HG03378 (cell line): ENCODE data around the gene FCRL5.
"Not testable (repeated sequence)": the region's sequence is repeated elsewhere in the genome, so short reads cannot be mapped to it uniquely, and the experiment has no call there.

ENCODE experiments used
- ATAC-seq: cut with Tn5 transposase; IDR thresholded peaks from one replicate; pipeline ENCODE4 v1.9.1; 2021; ENCODE audit warnings: mild to moderate bottlenecking, moderate library complexity; ENCODE audit not compliant: unreplicated experiment

The FCRL5 gene

DNA sequence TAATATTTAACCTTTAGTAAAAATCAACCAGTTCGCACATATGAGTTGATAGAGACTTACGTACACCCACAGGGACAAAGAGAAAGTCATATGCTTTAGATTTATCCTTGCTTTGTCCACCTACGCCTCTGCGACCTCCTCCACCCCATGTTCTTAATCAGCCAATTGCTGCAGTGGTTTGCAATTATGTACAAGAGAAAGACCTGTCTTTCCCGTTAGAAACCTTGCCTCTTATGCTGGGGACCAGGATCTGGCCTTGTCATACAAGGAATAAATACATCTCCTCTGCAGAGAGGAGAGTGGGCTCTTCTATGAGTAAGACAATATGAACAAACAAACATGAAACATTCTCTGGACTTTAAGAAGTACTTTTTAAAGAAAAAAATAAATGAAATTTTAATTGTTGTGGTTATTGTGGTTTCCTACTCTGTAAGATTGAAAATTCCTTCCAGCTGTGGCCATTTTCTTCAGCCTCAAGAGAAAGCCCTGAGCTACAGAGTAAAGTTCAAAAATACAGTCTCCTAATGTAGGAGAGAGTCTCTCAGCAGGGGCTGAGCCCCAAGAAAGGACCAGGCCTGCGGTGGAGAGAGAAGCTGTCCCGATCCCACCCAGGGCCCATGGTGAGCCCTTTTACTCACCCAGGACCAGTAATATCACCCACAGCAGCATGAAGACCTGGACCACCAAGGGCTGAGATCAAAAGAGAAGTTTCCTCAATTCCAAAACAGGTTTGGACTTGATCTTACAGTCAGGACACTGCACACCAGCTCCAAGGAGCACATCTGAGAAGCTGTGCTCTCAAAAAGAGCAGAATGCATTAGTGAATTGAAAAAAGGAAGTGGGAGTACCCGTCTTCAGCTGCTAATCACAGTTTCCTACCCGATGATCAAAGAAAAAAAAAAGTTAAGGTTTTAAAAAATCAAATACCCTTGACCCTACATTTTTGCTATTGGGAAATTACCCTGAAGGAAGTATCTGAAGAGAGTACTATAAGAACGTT is at the start of gene FCRL5:
TSS of gene FCRL5 (minus strand) at position 822 of the 1,000 bp plus-strand sequence. CDS start at position 669, 153 bp downstream.
- peak; percentile 74 for ATAC-seq

- ATAC-seq: no peak
Observed at GRCh38 chr1:157600236-157600635, 47.9 kb upstream of the FCRL5 start.

GRCh38 chr1:157597959-157598667 is 45.8 kb upstream of the FCRL5 start, which contains the start of gene FCRL4:
Gene FCRL4, minus strand, starts transcription at chr1:157598085. Its CDS starts 141 bp downstream, at chr1:157597944.
- ATAC-seq: peak; percentile 74

GRCh38 chr1:157596384-157596783 is 44.1 kb upstream of the FCRL5 start:
- ATAC-seq: peak; percentile 36

- peak; percentile 60 for ATAC-seq
Observed at GRCh38 chr1:157595356-157595755, 43.0 kb upstream of the FCRL5 start.

DNA sequence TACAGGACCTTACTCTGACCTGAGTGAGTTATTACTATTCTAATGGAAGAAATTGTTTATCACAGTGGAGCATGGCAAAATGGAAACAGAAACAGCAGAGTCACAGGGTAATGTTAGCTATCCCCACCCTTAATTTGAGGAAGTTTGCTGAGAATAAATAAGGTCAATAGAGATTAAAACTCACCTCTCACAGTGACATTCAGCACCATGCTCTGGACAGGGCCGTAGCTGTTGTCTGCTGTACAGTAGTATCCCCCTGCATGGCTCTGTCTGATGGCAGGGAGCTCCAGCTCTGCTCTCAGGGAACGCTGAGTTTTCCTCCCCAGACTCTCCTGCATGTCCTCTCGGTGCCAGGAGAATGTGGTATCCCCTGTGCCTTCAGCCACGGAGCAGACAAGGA is 33.7 kb upstream of the FCRL5 start:
- no peak for ATAC-seq

DNA sequence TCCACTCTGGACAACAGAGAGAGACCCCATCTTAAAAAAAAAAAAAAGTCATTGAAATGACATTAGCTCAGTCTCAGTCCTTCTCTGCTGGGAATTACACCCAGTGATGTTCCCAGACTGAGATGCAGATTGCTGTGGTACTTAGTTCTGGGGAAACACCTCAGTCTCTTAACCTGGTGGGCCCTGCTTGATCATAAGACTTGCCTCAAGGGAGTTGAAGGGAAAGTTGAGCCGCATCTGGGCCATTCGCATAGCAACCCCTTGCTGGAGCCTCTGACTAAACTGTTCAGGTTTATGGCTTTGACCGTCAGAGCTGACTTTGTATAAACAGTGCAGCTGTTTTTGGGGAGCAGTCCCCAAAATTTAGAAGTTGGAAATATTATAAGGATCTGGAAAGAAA is 32.2 kb upstream of the FCRL5 start:
- no peak for ATAC-seq

DNA sequence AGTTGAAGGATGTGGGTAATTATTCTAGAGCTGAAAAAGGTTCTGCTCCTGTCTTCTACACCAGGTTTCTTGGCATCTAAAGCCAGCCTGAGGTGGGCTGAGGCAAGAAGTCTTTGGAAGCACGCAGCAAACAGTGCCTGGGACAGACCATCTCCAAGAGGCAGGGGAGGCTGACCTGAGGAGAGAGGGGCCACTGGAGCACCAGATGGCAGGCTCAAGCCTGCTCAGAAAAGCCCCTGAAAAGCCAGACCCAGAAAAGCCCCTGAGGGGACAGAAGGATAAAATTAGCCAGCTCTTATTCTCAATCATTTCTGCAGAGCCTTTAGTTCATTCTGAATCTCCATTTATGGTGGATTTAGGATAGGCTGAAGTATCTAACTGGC is 28.5 kb upstream of the FCRL5 start:
- no peak for ATAC-seq

- no peak for ATAC-seq
Observed at GRCh38 chr1:157580179-157580827, 28.0 kb upstream of the FCRL5 start.

GRCh38 chr1:157577420-157577819 is 25.1 kb upstream of the FCRL5 start:
- no peak for ATAC-seq

- peak; percentile 63 for ATAC-seq
Observed at GRCh38 chr1:157575744-157576143, 23.4 kb upstream of the FCRL5 start.

DNA sequence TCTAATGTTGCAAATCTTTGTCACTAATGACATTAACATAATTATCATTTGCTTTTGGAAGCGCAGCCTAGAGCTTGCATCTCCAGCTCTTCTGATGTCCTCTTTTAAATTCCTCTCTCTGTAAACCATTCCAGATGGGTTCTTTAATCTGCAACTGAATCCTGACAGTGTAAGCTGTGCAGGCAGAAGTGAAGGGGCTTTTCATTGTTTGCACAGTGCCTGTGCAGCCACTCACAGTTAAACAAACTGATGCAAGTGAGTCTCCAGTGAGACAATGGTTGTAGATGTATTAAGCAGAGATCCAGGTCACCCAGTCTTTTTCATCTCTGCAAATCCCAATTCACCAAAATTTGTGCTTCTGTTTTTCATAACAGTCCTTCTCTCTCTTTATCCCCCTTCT is 22.5 kb upstream of the FCRL5 start:
- ATAC-seq: no peak

DNA sequence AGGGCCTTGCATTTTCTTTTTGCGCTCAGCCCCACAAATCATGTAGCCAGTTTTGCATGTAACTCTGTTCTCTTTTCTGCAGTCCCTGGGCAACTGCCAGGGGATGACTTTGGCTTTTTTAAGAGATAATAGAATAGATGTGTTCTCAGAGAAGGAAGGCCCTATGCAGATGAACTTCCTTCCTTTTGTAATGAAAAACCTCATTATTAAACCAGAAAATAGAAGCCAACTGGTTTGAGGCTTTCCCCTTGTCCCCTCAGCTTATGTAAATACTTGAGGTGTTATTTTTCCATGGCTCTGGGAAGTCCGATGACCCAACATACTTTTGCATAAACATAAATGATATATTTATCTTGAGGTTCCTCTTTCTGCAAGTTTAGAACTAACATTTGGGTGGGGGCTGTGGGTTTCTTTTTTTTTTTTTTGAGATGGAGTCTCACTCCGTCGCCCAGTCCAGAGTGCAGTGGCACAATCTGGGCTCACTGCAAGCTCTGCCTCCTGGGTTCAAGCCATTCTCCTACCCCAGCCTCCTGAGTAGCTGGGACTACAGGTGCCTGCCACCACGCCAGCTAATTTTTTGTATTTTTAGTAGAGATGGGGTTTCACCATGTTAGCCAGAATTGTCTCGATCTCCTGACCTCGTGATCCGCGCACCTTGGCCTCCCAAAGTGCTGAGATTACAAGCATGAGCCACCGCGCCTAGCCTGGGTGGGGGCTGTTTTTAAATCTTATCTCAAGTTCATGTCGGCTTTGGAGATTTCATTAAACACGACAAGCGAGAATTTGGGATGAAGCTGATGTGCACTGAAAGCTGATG is 14.4 kb upstream of the FCRL5 start:
- peak; percentile 45 for ATAC-seq

GRCh38 chr1:157562515-157562914 is 10.2 kb upstream of the FCRL5 start:
- peak; percentile 75 for ATAC-seq

GRCh38 chr1:157558119-157558518 is 5.8 kb upstream of the FCRL5 start:
- no peak for ATAC-seq

- ATAC-seq: not testable (repeated sequence)
Observed at GRCh38 chr1:157548081-157548480, 4.2 kb downstream of the FCRL5 start.

DNA sequence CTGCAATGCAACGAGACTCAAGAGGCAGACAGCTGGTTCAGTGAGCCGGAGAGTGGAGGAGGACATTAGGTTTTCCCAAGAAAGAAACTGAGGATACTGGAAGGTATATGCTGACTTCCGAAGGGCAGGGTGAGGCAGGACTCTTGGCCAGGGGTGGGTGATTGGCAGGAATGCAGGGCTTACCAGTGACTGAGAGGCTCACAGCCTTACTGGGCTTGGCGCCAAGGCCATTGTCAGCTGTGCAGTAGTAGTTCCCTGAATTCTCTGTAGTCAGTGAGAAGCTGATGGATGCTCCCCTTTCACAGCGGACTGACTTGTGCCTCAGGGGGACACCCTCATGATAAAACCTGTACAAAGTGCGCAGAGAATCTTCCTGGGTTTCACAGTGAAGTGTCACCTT is 9.6 kb downstream of the FCRL5 start:
- ATAC-seq: no peak

GRCh38 chr1:157540852-157541251 is 11.5 kb downstream of the FCRL5 start:
- ATAC-seq: no peak

- no peak for ATAC-seq
Observed at GRCh38 chr1:157540160-157540748, 12.1 kb downstream of the FCRL5 start.

DNA sequence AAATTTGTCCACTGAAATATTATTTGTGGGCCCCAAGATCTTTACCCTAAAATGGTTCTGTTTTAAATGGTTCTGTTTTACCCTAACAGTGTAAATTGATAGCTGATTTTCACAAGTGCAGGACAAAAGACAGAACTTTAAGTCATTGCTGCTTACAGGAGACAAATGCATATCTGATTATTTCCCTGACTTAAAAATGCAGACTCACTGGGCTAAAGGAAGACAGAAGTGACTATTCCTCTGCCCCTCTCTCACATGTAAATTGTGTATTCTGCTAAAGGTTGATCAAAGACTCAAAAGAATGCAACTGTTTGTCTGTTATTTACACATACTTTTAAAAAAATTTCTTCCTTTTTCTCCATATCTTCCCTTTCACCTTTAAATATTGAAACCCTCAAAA is 12.7 kb downstream of the FCRL5 start:
- ATAC-seq: no peak
